ENCODE data around the gene ZNHIT2. TPM values are rescaled to one million over a fixed set of nuclear protein-coding genes. Genes with fewer than 3 reads are reported as not detected.
"Not testable (repeated sequence)": the region's sequence is repeated elsewhere in the genome, so short reads cannot be mapped to it uniquely, and the experiment has no call there.

The ZNHIT2 gene
- total RNA-seq, 1 experiment from 2014 or later: 27.1 TPM

- in situ Hi-C loops (cut with HindIII; ENCODE audit: low pct_unique_long_range_greater_than_20kb, low sequenced_read_pairs) (no loop called here), intact Hi-C loops (cut with micrococcal nuclease; ENCODE audit: unreplicated experiment) (no loop called here)
- DNase-seq (ENCODE audit: low read depth, low spot score) (no peak), ATAC-seq (no peak)
- no peaks in the 10 kb centered on the region for H3K27me3 ChIP-seq (ENCODE audit: control insufficient read depth, insufficient read depth, low read length)
- peaks cover 23% of the 10 kb centered on the region for H3K36me3 ChIP-seq (ENCODE audit: control insufficient read depth, insufficient read depth, low read length)
- TSS peak; percentile 87 for BruUV-seq (replicated peaks)
- CTCF ChIA-PET: no interaction called here
- no peaks in the 10 kb centered on the region for H3K9me3 ChIP-seq (ENCODE audit: control insufficient read depth, insufficient read depth, low read depth, low read length)
- H3K4me1 ChIP-seq (ENCODE audit: control insufficient read depth, insufficient read depth, low read length): peaks cover 23% of the 10 kb centered on the region
- peak overlapping the region; percentile 70 to 96 for H3K4me3 ChIP-seq (ENCODE audit: low read depth in 2 of 2, low read length in 2 of 2)
- peak overlapping the region; percentile 99 for H3K27ac ChIP-seq (ENCODE audit: low read length)
- POLR2A ChIA-PET: interaction anchor here (0.6 to 2.4 kb wide), 3 partner anchors 14 to 77 kb away, joined by 4 to 14 read pairs (median 10); partner anchors contain the start of gene SYVN1
- TF ChIP-seq REST (IDR thresholded peaks at IDR 0.05; ENCODE audit: insufficient read depth in 1 of 2, low read depth in 2 of 2, low read length in 1 of 2) (no peak), POLR2AphosphoS5 (IDR thresholded peaks at IDR 0.05; ENCODE audit: low read depth, low read length) (no peak), TCF7L2 (IDR thresholded peaks at IDR 0.05; ENCODE audit: low read depth, low read length) (no peak), CTCF (IDR thresholded peaks at IDR 0.05) (no peak), SIN3A (IDR thresholded peaks at IDR 0.05; ENCODE audit: borderline replicate concordance, insufficient read depth, low read depth, low read length) (no peak)
Observed at GRCh38 chr11:65120831-65121230, 3.3 kb upstream of the ZNHIT2 start.

GRCh38 chr11:65119670-65119995 is 2.1 kb upstream of the ZNHIT2 start:
- in situ Hi-C loops (cut with HindIII; ENCODE audit: low pct_unique_long_range_greater_than_20kb, low sequenced_read_pairs) (no loop called here), intact Hi-C loops (cut with micrococcal nuclease; ENCODE audit: unreplicated experiment) (loop anchor here (10.0 kb wide), 1 partner anchor 275 kb away; the partner anchor contains the start of gene CDC42BPG)
- no peaks in the 10 kb centered on the region for H3K27me3 ChIP-seq (ENCODE audit: control insufficient read depth, insufficient read depth, low read length)
- peaks cover 24% of the 10 kb centered on the region for H3K4me1 ChIP-seq (ENCODE audit: control insufficient read depth, insufficient read depth, low read length)
- no peaks in the 10 kb centered on the region for H3K9me3 ChIP-seq (ENCODE audit: control insufficient read depth, insufficient read depth, low read depth, low read length)
- H3K4me3 ChIP-seq (ENCODE audit: low read depth in 2 of 2, low read length in 2 of 2): no peak overlapping the region
- ChIA-PET POLR2A (no interaction called here), CTCF (interaction anchor here (0.7 kb wide), 1 partner anchor 290 kb away, joined by 4 read pairs; no protein-coding TSS in a partner anchor)
- H3K36me3 ChIP-seq (ENCODE audit: control insufficient read depth, insufficient read depth, low read length): peaks cover 16% of the 10 kb centered on the region
- ATAC-seq: no peak
- H3K27ac ChIP-seq (ENCODE audit: low read length): no peak overlapping the region
- no TSS peak for BruUV-seq (replicated peaks)
- DNase-seq (ENCODE audit: low read depth, low spot score): no peak
- TF ChIP-seq CTCF (IDR thresholded peaks at IDR 0.05): no peak
- no peak for TF ChIP-seq POLR2AphosphoS5 (IDR thresholded peaks at IDR 0.05; ENCODE audit: low read depth, low read length)
- TF ChIP-seq REST (IDR thresholded peaks at IDR 0.05; ENCODE audit: insufficient read depth in 1 of 2, low read depth in 2 of 2, low read length in 1 of 2): no peak
- no peak for TF ChIP-seq TCF7L2 (IDR thresholded peaks at IDR 0.05; ENCODE audit: low read depth, low read length)
- TF ChIP-seq SIN3A (IDR thresholded peaks at IDR 0.05; ENCODE audit: borderline replicate concordance, insufficient read depth, low read depth, low read length): no peak

GRCh38 chr11:65118891-65119669 is 1.6 kb upstream of the ZNHIT2 start:
- H3K27me3 ChIP-seq (ENCODE audit: control insufficient read depth, insufficient read depth, low read length); POLR2A ChIA-PET; H3K4me3 ChIP-seq (ENCODE audit: low read depth in 2 of 2, low read length in 2 of 2); BruUV-seq (replicated peaks); H3K27ac ChIP-seq (ENCODE audit: low read length); H3K9me3 ChIP-seq (ENCODE audit: control insufficient read depth, insufficient read depth, low read depth, low read length); ATAC-seq; DNase-seq (ENCODE audit: low read depth, low spot score); in situ Hi-C loops (cut with HindIII; ENCODE audit: low pct_unique_long_range_greater_than_20kb, low sequenced_read_pairs): not testable (repeated sequence)
- CTCF ChIA-PET: interaction anchor here (0.7 kb wide), 1 partner anchor 290 kb away, joined by 4 read pairs; no protein-coding TSS in a partner anchor
- H3K4me1 ChIP-seq (ENCODE audit: control insufficient read depth, insufficient read depth, low read length): peaks cover 24% of the 10 kb centered on the region
- H3K36me3 ChIP-seq (ENCODE audit: control insufficient read depth, insufficient read depth, low read length): peaks cover 15% of the 10 kb centered on the region
- intact Hi-C loops (cut with micrococcal nuclease; ENCODE audit: unreplicated experiment): loop anchor here (10.0 kb wide), 1 partner anchor 274 kb away; the partner anchor contains the start of gene CDC42BPG

Measured in Panc1 (cell line).